ENCODE results near the gene PPP6R3. TPM values are rescaled to one million over a fixed set of nuclear protein-coding genes. Genes with fewer than 3 reads are reported as not detected.
A peak's percentile ranks its signal among the peaks of the same experiment; 100 is the strongest.
"Not testable (repeated sequence)": the region's sequence is repeated elsewhere in the genome, so short reads cannot be mapped to it uniquely, and the experiment has no call there.

The PPP6R3 gene
- total and polyA plus RNA-seq, 4 experiments from 2014 or later = 22.2 to 147 (median 96.9) TPM

DNA sequence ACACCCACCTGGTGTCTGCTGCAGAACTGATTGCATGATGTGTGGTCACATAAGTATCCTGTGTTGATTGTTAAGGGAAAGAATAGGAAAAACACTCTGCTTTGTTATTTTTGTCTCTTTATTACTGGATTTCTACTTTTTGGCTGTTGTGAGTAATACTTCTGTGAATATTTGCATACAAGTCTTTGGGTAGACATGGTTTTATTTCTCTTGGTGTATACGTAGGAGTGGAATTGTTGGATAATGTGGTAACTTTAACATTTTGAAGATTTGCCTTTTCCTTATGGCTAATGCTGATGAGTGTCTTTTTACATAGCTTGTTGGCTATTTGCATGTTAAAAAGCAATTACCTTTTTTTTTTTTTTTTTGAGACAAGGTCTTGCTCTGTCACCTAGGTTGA, 13.1 kb downstream of the PPP6R3 start:
- CTCF ChIA-PET (ENCODE audit: partially characterized antibody) = no interaction called here
- Histone ChIP-seq H3K4me1 (ENCODE audit: insufficient read depth, low read length) (peaks cover 61% of the 10 kb centered on the region), H3K27ac (ENCODE audit: low read depth, low read length) (no peak overlapping the region)

DNA sequence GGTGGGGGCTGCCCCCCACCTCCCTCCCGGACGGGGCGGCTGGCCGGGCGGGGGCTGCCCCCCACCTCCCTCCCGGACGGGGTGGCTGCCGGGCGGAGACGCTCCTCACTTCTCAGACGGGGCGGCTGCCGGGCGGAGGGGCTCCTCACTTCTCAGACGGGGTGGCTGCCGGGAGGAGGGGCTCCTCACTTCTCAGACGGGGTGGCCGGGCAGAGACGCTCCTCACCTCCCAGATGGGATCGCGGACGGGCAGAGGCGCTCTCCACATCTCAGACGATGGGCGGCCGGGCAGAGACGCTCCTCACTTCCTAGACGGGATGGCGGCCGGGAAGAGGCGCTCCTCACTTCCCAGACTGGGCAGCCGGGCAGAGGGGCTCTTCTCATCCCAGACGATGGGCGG, 15.1 kb downstream of the PPP6R3 start:
- H3K4me3 ChIP-seq (ENCODE audit: low read length in 2 of 2); CTCF ChIA-PET (ENCODE audit: partially characterized antibody); H3K36me3 ChIP-seq (ENCODE audit: insufficient read depth, low read length); H3K9me3 ChIP-seq (ENCODE audit: control insufficient read depth in 1 of 2, low read length in 2 of 2); H3K27ac Mint-ChIP-seq; H3K9me3 Mint-ChIP-seq; H3K4me3 Mint-ChIP-seq; intact Hi-C loops (cut with micrococcal nuclease); DNase-seq; H3K27ac ChIP-seq (ENCODE audit: low read depth, low read length); POLR2A ChIA-PET (ENCODE audit: partially characterized antibody); H3K27me3 ChIP-seq (ENCODE audit: insufficient read depth, low read length); H3K27me3 Mint-ChIP-seq: not testable (repeated sequence)
- peaks cover 60% of the 10 kb centered on the region for H3K4me1 ChIP-seq (ENCODE audit: insufficient read depth, low read length)
- Mint-ChIP-seq H3K4me1 (peaks cover 48 to 85% (median 66%) of the 10 kb centered on the region in 4 donors), H3K36me3 (peaks cover 27 to 28% of the 10 kb centered on the region in 2 donors)

More for the DNA sequence above, 13.1 kb downstream of the PPP6R3 start:
- POLR2A ChIA-PET (ENCODE audit: partially characterized antibody) = interaction anchor here (1.5 kb wide), 1 partner anchor 14 kb away, joined by 9 read pairs; the partner anchor contains the start of gene PPP6R3
- Histone ChIP-seq H3K36me3 (ENCODE audit: insufficient read depth, low read length) (no peaks in the 10 kb centered on the region), H3K4me3 (ENCODE audit: low read length in 2 of 2) (no peak overlapping the region), H3K9me3 (ENCODE audit: control insufficient read depth in 1 of 2, low read length in 2 of 2) (no peaks in the 10 kb centered on the region), H3K27me3 (ENCODE audit: insufficient read depth, low read length) (no peaks in the 10 kb centered on the region)
- Mint-ChIP-seq H3K9me3 (no peaks in the 10 kb centered on the region), H3K36me3 (peaks cover 22 to 26% of the 10 kb centered on the region in 2 donors), H3K27me3 (no peaks in the 10 kb centered on the region), H3K4me3 (peak overlapping the region in 6 of 8 donors; percentile 6 to 73 (median 58)), H3K27ac (peak overlapping the region in 4 of 7 donors; percentile 9 to 80 (median 42)), H3K4me1 (peaks cover 53 to 87% (median 68%) of the 10 kb centered on the region in 4 donors)
- intact Hi-C loops (cut with micrococcal nuclease) = loop anchor here (2.0 kb wide), 1 partner anchor 13 kb away; no protein-coding TSS in a partner anchor
- no peak for DNase-seq

DNA sequence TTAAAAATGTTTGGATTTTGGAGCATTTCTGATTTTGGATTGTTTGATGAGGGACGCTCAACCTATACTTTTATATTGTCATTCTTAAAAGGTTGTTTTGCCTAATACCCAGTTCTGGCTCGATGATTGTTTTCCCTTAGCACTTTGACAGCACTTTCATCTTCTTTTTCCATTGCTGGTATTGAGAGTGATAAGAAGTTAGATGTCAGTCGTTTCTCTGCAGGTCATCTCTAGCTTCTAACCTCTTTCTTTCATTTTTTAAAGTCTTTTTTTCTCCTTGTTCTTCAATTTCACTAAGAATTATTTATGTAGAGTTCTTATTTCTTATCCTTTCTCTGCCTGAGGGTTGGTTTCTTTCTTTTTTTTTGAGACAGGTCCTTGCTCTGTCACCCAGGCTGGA, 18.8 kb downstream of the PPP6R3 start:
- peak overlapping the region in 5 of 8 donors; percentile 15 to 61 (median 43) for H3K4me3 Mint-ChIP-seq
- peak overlapping the region in 3 of 7 donors; percentile 8 to 42 (median 9) for H3K27ac Mint-ChIP-seq

DNA sequence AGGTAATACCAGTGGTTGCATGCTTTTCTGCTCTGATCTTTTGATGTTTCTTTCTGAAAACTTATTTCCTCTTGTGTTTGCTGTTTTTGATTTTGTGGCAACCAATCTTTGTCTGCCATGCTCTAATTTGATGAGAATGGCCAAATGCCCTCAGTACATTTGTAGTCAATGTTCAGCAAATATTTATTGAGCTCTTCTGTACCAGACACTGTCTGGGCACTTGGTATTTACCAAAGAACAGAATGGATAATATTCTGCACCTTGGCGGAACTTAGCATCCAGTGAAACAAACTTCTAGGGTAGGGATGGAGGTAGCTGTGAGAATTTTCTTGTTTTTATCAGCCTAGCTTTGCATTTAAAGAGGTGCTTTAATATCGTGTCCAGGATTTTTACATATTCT, 19.6 kb downstream of the PPP6R3 start:
- H3K4me3 Mint-ChIP-seq = peak overlapping the region in 4 of 8 donors; percentile 1 to 35 (median 19)
- Histone ChIP-seq H3K36me3 (ENCODE audit: insufficient read depth, low read length) (no peaks in the 10 kb centered on the region), H3K4me3 (ENCODE audit: low read length in 2 of 2) (no peak overlapping the region), H3K4me1 (ENCODE audit: insufficient read depth, low read length) (peaks cover 56% of the 10 kb centered on the region), H3K27ac (ENCODE audit: low read depth, low read length) (no peak overlapping the region), H3K9me3 (ENCODE audit: control insufficient read depth in 1 of 2, low read length in 2 of 2) (no peaks in the 10 kb centered on the region), H3K27me3 (ENCODE audit: insufficient read depth, low read length) (no peaks in the 10 kb centered on the region)
- ChIA-PET POLR2A (ENCODE audit: partially characterized antibody) (interaction anchor here (0.6 kb wide), 1 partner anchor 34 kb away, joined by 3 read pairs; no protein-coding TSS in a partner anchor), CTCF (ENCODE audit: partially characterized antibody) (no interaction called here)
- intact Hi-C loops (cut with micrococcal nuclease) = no loop called here
- peak overlapping the region in 1 of 7 donors; percentile 12 for H3K27ac Mint-ChIP-seq
- DNase-seq = no peak
- peaks cover 46 to 87% (median 68%) of the 10 kb centered on the region in 4 donors for H3K4me1 Mint-ChIP-seq
- peaks cover 11 to 21% of the 10 kb centered on the region in 2 donors for H3K36me3 Mint-ChIP-seq
- no peaks in the 10 kb centered on the region for H3K9me3 Mint-ChIP-seq
- H3K27me3 Mint-ChIP-seq = no peaks in the 10 kb centered on the region

More for the DNA sequence above, 18.8 kb downstream of the PPP6R3 start:
- H3K27me3 ChIP-seq (ENCODE audit: insufficient read depth, low read length) = no peaks in the 10 kb centered on the region
- Mint-ChIP-seq H3K4me1 (peaks cover 44 to 85% (median 64%) of the 10 kb centered on the region in 4 donors), H3K36me3 (peaks cover 12 to 21% of the 10 kb centered on the region in 2 donors), H3K27me3 (no peaks in the 10 kb centered on the region), H3K9me3 (no peaks in the 10 kb centered on the region)
- DNase-seq = no peak
- intact Hi-C loops (cut with micrococcal nuclease) = no loop called here
- no peak overlapping the region for H3K27ac ChIP-seq (ENCODE audit: low read depth, low read length)
- H3K4me1 ChIP-seq (ENCODE audit: insufficient read depth, low read length) = peaks cover 54% of the 10 kb centered on the region
- no peak overlapping the region for H3K4me3 ChIP-seq (ENCODE audit: low read length in 2 of 2)
- no peaks in the 10 kb centered on the region for H3K9me3 ChIP-seq (ENCODE audit: control insufficient read depth in 1 of 2, low read length in 2 of 2)
- CTCF ChIA-PET (ENCODE audit: partially characterized antibody) = no interaction called here
- POLR2A ChIA-PET (ENCODE audit: partially characterized antibody) = no interaction called here
- H3K36me3 ChIP-seq (ENCODE audit: insufficient read depth, low read length) = no peaks in the 10 kb centered on the region

DNA sequence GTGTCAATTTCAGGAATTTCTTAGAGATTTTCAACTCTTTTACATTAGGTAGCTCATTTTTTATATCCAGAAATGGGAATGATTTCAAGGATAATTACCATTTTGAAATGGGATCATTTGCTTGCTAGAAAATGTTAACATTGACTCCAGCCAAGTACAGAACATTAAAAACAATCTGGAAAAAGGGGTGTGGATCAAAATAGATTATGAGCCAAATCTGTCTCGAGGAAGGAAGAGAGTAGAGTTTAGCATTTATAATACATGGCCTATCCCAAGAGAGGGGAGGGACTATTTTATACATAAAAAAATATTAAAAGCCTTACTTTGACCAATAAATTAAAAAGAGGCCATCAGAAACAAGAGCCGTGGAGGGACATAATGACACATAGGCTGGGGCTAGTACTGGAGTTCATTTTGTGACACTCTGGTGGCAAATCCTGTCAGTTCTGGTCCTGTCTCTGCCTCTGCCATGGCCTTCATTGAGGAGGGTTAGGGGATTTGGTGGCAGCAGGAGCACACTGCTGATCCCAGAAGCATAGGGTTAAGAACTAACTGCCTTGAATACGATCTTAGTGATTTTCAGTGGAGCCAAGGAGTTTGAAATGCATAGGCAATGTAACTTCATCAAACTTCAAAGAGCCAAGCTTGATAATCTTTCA, 20.4 kb downstream of the PPP6R3 start:
- no peaks in the 10 kb centered on the region for H3K9me3 ChIP-seq (ENCODE audit: control insufficient read depth in 1 of 2, low read length in 2 of 2)
- no peak overlapping the region for H3K27ac ChIP-seq (ENCODE audit: low read depth, low read length)
- peaks cover 49 to 90% (median 72%) of the 10 kb centered on the region in 4 donors for H3K4me1 Mint-ChIP-seq
- no peaks in the 10 kb centered on the region for H3K9me3 Mint-ChIP-seq
- peak overlapping the region in 3 of 8 donors; percentile 13 to 72 (median 32) for H3K4me3 Mint-ChIP-seq
- no peaks in the 10 kb centered on the region for H3K27me3 ChIP-seq (ENCODE audit: insufficient read depth, low read length)
- CTCF ChIA-PET (ENCODE audit: partially characterized antibody) = no interaction called here
- DNase-seq = no peak
- POLR2A ChIA-PET (ENCODE audit: partially characterized antibody) = interaction anchor here (0.6 kb wide), 1 partner anchor 33 kb away, joined by 3 read pairs; no protein-coding TSS in a partner anchor
- H3K4me1 ChIP-seq (ENCODE audit: insufficient read depth, low read length) = peaks cover 62% of the 10 kb centered on the region
- H3K27me3 Mint-ChIP-seq = no peaks in the 10 kb centered on the region
- no peaks in the 10 kb centered on the region for H3K36me3 ChIP-seq (ENCODE audit: insufficient read depth, low read length)
- H3K27ac Mint-ChIP-seq = peak overlapping the region in 5 of 7 donors; percentile 2 to 69 (median 53)
- intact Hi-C loops (cut with micrococcal nuclease) = no loop called here
- peaks cover 13 to 21% of the 10 kb centered on the region in 2 donors for H3K36me3 Mint-ChIP-seq
- H3K4me3 ChIP-seq (ENCODE audit: low read length in 2 of 2) = no peak overlapping the region

DNA sequence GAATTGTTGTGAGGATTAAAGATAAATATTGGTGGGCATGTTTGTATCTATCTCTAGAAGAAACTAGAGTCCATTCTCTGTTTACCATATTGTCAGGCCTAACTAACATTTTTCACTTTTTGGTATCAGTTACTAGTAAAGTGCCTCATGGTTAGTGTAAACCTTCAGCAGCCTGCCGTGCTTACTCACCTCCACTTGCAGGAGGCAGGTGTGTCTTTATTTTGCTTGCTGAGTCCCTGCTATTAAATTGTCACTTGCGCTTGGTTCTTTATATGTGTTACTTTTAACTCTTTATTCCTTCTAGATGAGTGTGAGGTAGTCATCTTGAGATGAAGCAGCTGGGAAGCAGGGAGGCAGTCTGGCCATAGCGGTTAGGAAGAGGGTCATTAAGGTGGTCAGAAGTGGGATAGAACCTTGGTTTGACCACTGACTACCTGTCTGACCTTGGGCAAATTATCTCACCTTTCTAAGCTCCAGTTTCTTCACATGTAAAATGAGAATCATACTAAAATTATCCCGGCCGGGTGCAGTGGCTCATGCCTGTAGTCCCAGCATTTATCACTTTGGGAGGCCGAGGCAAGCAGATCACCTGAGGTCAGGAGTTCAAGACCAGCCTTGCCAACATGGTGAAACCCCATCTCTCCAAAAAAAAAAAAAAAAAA, 21.2 kb downstream of the PPP6R3 start:
- ChIA-PET POLR2A (ENCODE audit: partially characterized antibody) (no interaction called here), CTCF (ENCODE audit: partially characterized antibody) (no interaction called here)
- Histone ChIP-seq H3K9me3 (ENCODE audit: control insufficient read depth in 1 of 2, low read length in 2 of 2) (no peaks in the 10 kb centered on the region), H3K27me3 (ENCODE audit: insufficient read depth, low read length) (no peaks in the 10 kb centered on the region), H3K36me3 (ENCODE audit: insufficient read depth, low read length) (no peaks in the 10 kb centered on the region), H3K27ac (ENCODE audit: low read depth, low read length) (no peak overlapping the region), H3K4me3 (ENCODE audit: low read length in 2 of 2) (no peak overlapping the region), H3K4me1 (ENCODE audit: insufficient read depth, low read length) (peaks cover 69% of the 10 kb centered on the region)
- peak overlapping the region in 3 of 7 donors; percentile 2 to 69 (median 53) for H3K27ac Mint-ChIP-seq
- peak overlapping the region in 4 of 8 donors; percentile 13 to 72 (median 30) for H3K4me3 Mint-ChIP-seq
- no peaks in the 10 kb centered on the region for H3K9me3 Mint-ChIP-seq
- no peak for DNase-seq
- peaks cover 53 to 94% (median 78%) of the 10 kb centered on the region in 4 donors for H3K4me1 Mint-ChIP-seq
- peaks cover 13 to 21% of the 10 kb centered on the region in 2 donors for H3K36me3 Mint-ChIP-seq
- intact Hi-C loops (cut with micrococcal nuclease) = no loop called here
- H3K27me3 Mint-ChIP-seq = no peaks in the 10 kb centered on the region

DNA sequence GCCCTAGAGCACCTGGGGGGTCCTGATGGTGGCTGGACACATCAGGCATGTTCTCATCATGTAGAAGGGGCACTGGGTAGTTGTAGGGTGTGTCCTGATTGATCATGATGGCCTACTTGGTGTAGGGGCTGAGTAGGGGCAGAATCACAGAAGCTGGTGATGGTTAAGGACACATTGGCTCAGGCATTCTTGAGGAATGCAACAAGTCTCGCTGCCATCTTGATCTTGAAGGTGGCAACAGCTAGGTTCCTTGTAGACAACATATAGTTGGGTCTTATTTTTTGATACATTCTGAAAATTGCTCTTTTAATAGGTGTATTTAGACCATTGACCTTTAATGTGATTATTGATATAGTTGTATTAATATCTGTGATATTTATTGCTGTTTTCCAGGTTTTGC, 28.1 kb downstream of the PPP6R3 start:
- no peak overlapping the region for H3K4me3 ChIP-seq (ENCODE audit: low read length in 2 of 2)
- peaks cover 7 to 12% of the 10 kb centered on the region in 2 donors for H3K36me3 Mint-ChIP-seq
- POLR2A ChIA-PET (ENCODE audit: partially characterized antibody) = interaction anchor here (1.1 kb wide), 1 partner anchor 21 kb away, joined by 3 read pairs; no protein-coding TSS in a partner anchor
- intact Hi-C loops (cut with micrococcal nuclease) = no loop called here
- no peaks in the 10 kb centered on the region for H3K9me3 ChIP-seq (ENCODE audit: control insufficient read depth in 1 of 2, low read length in 2 of 2)
- H3K27me3 Mint-ChIP-seq = no peaks in the 10 kb centered on the region
- peak overlapping the region in 3 of 8 donors; percentile 33 to 61 (median 47) for H3K4me3 Mint-ChIP-seq
- H3K4me1 ChIP-seq (ENCODE audit: insufficient read depth, low read length) = peaks cover 83% of the 10 kb centered on the region
- peaks cover 59 to 95% (median 79%) of the 10 kb centered on the region in 4 donors for H3K4me1 Mint-ChIP-seq
- peak overlapping the region in 5 of 7 donors; percentile 30 to 75 (median 51) for H3K27ac Mint-ChIP-seq
- no peak overlapping the region for H3K27ac ChIP-seq (ENCODE audit: low read depth, low read length)
- H3K36me3 ChIP-seq (ENCODE audit: insufficient read depth, low read length) = no peaks in the 10 kb centered on the region
- CTCF ChIA-PET (ENCODE audit: partially characterized antibody) = no interaction called here
- no peak for DNase-seq
- no peaks in the 10 kb centered on the region for H3K27me3 ChIP-seq (ENCODE audit: insufficient read depth, low read length)
- H3K9me3 Mint-ChIP-seq = no peaks in the 10 kb centered on the region

All from CD4-positive, alpha-beta memory T cell (primary cell).